UCSD-AML1 (cell line): ENCODE measurements around the gene PARP14.
"Not testable (repeated sequence)": the region's sequence is repeated elsewhere in the genome, so short reads cannot be mapped to it uniquely, and the experiment has no call there.

Source experiments
- DNase-seq: peaks from one replicate; lab custom pipeline; 2025; ENCODE audit not compliant: unreplicated experiment; lab: John Stamatoyannopoulos, UW

PARP14 gene

DNA sequence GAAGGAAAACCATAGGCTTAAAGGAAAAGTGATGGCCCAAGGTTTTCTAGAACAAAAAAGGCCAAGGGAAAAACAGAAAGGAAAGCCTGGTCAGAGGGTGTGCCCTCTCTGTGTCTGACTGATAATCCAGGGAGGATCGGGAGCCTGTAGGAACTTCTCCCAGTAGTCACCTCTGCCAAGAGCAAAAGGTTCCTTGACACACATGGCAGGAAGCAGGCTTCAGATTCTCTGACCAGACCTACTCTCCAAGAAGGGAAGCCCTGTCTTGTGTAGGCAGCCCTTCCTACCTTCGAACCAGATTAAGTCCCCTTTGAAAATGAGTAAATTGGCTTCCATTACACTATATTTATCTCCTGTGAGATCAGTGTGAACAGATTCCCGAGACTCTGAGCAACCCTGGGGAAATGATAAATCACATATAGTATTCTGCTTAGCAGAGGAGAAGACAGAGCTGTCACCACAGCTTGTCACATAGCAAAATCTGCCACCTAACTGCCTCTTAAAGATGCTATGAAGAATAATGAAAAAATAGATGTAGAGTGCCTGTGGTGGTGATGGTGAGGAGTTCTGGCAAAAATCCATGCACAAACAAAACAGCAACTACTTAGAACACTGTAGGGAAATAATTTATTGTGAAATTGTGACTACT, 38.8 kb downstream of the PARP14 start:
- no peak for DNase-seq

DNA sequence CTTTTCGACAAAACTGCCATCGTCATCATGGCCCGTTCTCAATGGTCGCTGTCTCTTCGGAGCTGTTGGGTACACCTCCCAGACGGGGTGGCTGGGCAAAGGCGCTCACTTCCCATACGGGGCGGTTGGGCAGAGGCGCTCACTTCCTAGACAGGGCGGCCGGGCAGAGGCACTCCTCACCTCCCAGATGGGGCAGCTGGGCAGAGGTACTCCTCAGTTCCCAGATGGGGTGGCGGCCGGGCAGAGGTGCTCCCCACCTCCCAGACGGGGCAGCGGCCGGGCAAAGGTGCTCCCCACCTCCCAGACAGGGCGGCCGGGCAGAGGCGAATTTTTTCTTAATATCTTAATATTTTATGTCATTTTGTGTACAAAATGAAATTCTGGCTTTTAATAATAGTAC, 44.5 kb downstream of the PARP14 start:
- DNase-seq = no peak

- DNase-seq = no peak
These were observed 46.7 kb downstream of the PARP14 start for GRCh38 chr3:122727294-122727693.

- no peak for DNase-seq
These were observed 47.1 kb downstream of the PARP14 start for GRCh38 chr3:122727766-122728165.

DNA sequence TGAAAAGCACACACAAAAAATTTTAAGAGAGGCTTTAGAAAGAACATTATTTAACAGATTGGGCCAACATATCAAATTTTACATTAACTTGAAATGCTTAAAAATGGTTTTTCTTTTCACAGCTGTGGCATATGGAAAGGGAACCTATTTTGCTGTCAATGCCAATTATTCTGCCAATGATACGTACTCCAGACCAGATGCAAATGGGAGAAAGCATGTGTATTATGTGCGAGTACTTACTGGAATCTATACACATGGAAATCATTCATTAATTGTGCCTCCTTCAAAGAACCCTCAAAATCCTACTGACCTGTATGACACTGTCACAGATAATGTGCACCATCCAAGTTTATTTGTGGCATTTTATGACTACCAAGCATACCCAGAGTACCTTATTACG, 47.5 kb downstream of the PARP14 start:
- DNase-seq = no peak

GRCh38 chr3:122728756-122729514, 48.3 kb downstream of the PARP14 start:
- no peak for DNase-seq

DNA sequence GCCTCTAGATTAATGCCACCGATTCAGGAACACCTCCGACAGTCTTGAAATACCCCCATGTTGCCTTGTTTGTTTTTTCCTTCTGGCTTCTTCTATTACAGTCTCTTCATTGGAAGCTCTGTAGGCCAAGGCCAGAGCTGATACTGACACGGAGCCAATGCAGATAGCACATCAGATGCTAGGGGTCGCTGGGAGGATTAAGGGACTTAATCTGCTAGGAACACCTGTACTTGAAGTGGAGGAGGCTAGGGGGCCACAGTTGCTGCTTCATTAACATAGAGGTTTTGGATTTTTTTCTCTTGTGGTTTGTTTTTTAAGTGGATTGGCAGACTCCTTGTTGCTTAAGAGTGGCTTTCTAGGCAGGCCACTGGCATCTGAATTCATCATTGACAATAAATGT, 49.6 kb downstream of the PARP14 start:
- no peak for DNase-seq

GRCh38 chr3:122732682-122733525, 52.3 kb downstream of the PARP14 start:
- not testable (repeated sequence) for DNase-seq

- no peak for DNase-seq
These were observed 58.5 kb downstream of the PARP14 start for GRCh38 chr3:122739172-122739571.

DNA sequence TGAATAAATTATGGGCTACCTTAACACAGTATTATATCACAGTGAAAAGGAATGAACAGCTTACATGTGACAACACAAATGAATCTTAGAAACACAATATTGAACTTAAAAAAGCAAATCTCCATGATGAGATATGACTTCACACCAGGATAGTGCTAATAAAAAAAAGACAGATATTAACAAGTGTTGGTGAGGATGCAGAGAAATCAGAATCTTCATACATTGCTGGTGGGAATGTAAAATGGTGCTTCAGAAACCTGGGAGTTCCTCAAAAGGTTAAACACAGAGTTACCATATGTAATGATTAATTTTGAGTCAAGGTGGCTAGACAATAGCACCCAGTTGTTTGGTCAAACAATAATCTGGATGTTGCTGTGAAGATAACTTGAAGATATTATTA, 61.6 kb downstream of the PARP14 start:
- no peak for DNase-seq

DNA sequence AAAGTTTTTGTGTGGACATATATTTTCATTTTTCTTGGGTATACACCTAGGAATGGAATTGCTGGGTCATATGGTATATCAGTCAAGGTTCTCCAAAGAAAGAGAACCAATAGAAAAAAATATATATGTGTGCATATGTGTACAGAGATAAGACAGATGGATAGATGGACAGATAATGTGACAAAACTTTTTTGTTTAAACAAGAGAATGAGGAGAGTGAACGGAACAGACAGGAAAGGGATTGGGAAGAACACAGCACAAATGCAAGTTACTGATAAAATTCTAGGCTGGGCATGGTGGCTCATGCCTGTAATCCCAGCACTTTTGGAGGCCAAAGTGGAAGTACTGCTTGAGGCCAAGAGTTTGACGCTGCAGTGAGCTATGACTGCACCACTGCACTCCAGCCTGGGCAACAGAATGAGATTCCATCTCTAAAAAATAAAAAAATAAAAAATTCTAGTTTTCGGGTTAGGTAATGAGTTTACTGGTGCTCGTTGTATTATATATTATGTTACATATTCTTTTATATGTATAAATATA, 63.0 kb downstream of the PARP14 start:
- no peak for DNase-seq

GRCh38 chr3:122745369-122746021, 64.9 kb downstream of the PARP14 start:
- DNase-seq = no peak

DNA sequence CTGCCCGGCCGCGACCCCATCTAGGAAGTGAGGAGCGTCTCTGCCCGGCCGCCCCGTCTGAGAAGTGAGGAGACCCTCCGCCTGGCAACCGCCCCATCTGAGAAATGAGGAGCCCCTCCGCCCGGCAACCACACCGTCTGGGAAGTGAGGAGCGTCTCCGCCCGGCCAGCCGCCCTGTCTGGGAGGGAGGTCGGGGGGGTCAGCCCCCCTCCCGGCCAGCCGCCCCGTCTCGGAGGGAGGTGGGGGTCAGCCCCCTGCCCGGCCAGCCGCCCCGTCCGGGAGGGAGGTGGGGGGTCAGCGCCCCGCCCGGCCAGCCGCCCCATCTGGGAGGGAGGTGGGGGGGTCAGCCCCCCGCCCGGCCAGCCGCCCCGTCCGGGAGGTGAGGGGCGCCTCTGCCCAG, 66.7 kb downstream of the PARP14 start:
- DNase-seq = not testable (repeated sequence)

GRCh38 chr3:122748347-122748746, 67.7 kb downstream of the PARP14 start:
- DNase-seq = no peak

DNA sequence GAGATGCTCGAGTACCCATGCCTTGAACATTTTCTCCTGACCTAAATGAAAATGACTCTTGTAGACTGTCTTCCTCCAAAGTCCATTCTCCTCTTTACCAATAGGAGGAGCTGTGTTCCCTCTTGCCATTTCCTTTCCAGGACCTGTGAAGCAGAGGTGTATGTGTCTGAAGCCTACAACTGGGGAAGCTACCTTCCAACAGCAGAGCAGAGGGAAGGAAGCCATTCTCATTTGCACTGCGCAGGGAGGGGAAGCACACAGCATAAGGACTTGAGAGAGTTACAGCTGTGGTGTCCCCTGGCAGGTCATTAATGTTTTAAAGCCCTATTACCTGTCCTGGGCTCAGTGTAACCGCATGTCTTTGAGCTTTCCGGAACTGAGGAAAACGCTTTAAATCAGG, 74.3 kb downstream of the PARP14 start:
- no peak for DNase-seq

- no peak for DNase-seq
These were observed 74.9 kb downstream of the PARP14 start for GRCh38 chr3:122755491-122755890.

DNA sequence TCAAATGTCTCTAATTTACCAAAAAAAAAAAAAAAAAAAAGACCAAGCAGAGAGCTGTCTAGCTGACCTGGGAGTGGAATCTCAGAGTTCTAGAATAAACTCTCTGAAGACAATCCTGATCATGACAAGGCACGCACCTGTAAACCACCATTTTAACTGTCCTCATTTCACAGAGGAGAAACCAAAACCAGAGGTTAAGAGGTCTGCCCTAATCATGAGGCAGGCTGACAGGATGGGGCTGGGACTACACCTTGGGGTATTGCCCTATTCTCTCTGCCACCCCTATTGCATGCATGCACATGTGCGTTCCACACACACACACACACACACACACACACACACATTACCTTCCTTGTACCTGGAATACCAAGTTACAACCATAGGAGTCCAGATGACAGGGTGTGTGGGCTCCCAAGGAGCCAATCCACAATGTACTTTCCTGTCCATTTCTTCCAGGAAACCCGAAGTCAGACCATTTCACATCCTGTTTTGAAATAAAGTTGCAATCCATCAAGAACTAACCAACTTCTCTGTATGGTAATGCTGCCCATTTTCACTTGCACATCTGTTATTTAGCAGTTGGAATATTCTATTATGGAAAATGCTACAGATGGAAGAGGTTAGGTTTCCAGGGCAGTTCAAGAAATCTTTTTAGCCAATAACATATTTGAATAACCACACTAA, 78.4 kb downstream of the PARP14 start:
- no peak for DNase-seq

GRCh38 chr3:122760453-122761271, 80.0 kb downstream of the PARP14 start:
- DNase-seq = no peak

DNA sequence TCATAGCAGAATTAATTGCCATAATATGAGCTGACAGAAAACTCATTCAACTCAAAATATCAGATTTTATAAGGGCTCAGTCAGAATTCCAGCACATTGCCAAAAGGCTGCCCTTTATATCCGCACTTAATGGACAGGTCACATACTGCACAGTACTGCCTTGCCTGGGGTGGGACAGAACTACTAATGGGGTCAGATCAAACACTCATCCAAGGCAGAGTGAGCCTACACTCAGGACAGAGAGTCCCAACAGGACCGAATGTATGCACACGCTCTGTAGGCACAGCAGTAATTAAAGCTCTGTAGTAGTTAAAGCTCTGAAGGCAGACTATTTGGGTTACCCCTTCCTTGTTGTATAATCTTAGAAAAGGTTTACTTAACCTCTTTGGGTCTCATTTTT, 85.8 kb downstream of the PARP14 start:
- DNase-seq = no peak
